ENCODE results near the gene TEX2. TPM values are rescaled to one million over a fixed set of nuclear protein-coding genes. Genes with fewer than 3 reads are reported as not detected.
A peak's percentile ranks its signal among the peaks of the same experiment; 100 is the strongest.

Gene TEX2
- total and polyA plus RNA-seq, 9 of the 15 experiments (the other 6 are each of a cell fraction or from before 2014, with no cell fraction given), result 4.1 to 27.6 (median 19.3) TPM

- TF ChIP-seq ZNF140 (CRISPR knock-in tag; IDR thresholded peaks at IDR 0.05) (no peak), SAFB2 (IDR thresholded peaks at IDR 0.05; ENCODE audit: borderline replicate concordance, low read depth, low read length, severe bottlenecking) (no peak), CREM (IDR thresholded peaks at IDR 0.05; ENCODE audit: low read depth) (no peak), TCF7 (IDR thresholded peaks at IDR 0.05; ENCODE audit: borderline replicate concordance) (no peak), GATAD2A (IDR thresholded peaks at IDR 0.05) (no peak)
Observed at GRCh38 chr17:64269687-64270649, 6.9 kb upstream of the TEX2 start (continued).

- BruUV-seq (replicated peaks), result no TSS peak
- no peaks in the 10 kb centered on the region for H3K9me1 ChIP-seq (ENCODE audit: control insufficient read depth, insufficient read depth, low read length)
- TF ChIP-seq KLF6 (CRISPR knock-in tag; IDR thresholded peaks at IDR 0.05; ENCODE audit: borderline replicate concordance) (no peak), RFX1 (IDR thresholded peaks at IDR 0.05) (0 out of 2 replicates have a peak, but pooled peaks have one; percentile 7), HNRNPK (IDR thresholded peaks at IDR 0.05; ENCODE audit: low read depth, low read length, poor library complexity, severe bottlenecking) (no peak), CEBPZ (IDR thresholded peaks at IDR 0.05; ENCODE audit: borderline replicate concordance, low read depth, low read length) (no peak), SAFB (IDR thresholded peaks at IDR 0.05; ENCODE audit: borderline replicate concordance, low read depth, low read length) (no peak)
- no peak for FAIRE-seq
- WGBS (ENCODE audit: insufficient coverage, low coverage, missing lambda C conversion rate), result 70% methylated on average over 2 of the region's 3 CpGs
- in situ Hi-C loops (cut with MboI), result no loop called here
- H3K36me3 ChIP-seq (ENCODE audit: control insufficient read depth, insufficient read depth, low read length), result peaks cover 5% of the 10 kb centered on the region; the same call in 1 of the 3 replicates
- peaks cover 11 to 27% of the 10 kb centered on the region in 2 experiments; a peak in 4 of 5 replicates for H3K4me1 ChIP-seq (replicated peaks in 1 of 2; ENCODE audit: control insufficient read depth in 2 of 2, insufficient read depth in 2 of 2, low read length in 2 of 2)
- H3K9me3 ChIP-seq (replicated peaks; ENCODE audit: control insufficient read depth, insufficient read depth, low read depth, low read length), result no peaks in the 10 kb centered on the region
- H3K27me3 ChIP-seq (ENCODE audit: control insufficient read depth in 2 of 2, insufficient read depth in 2 of 2, low read length in 2 of 2), result peaks cover 12 to 19% of the 10 kb centered on the region in 2 experiments; a peak in 4 of 5 replicates
- H3K79me2 ChIP-seq (ENCODE audit: control insufficient read depth, insufficient read depth, low read length), result peaks cover 32% of the 10 kb centered on the region
- peaks cover 6% of the 10 kb centered on the region; the same call in 1 of the 2 replicates for H4K20me1 ChIP-seq (replicated peaks; ENCODE audit: control insufficient read depth, insufficient read depth, low read length)
- DNase-seq (ENCODE audit: extremely low read depth in 1 of 4, low spot score in 3 of 4), result no peak
- CTCF ChIA-PET (ENCODE audit: low intra/inter-chr PET ratio), result no interaction called here
- no peak for ATAC-seq
- no peak overlapping the region for H3K4me2 ChIP-seq (ENCODE audit: insufficient read depth, low read length)
- intact Hi-C loops (cut with micrococcal nuclease), result loop anchor here (5.0 kb wide), 2 partner anchors 53 to 118 kb away; no protein-coding TSS in a partner anchor
- H3K4me3 ChIP-seq, result no peak overlapping the region
- no peak overlapping the region for H3K27ac ChIP-seq (ENCODE audit: extremely low read depth, low read depth, low read length)
- H2AFZ ChIP-seq (ENCODE audit: low read depth, low read length), result 0 out of 2 replicates have a peak overlapping the region, but pooled peaks have one; percentile 2
- no peak overlapping the region for H3K9ac ChIP-seq (ENCODE audit: insufficient read depth in 1 of 2, low read depth in 2 of 2, low read length in 2 of 2)
- POLR2A ChIA-PET, result no interaction called here
Observed at GRCh38 chr17:64264891-64265290, 1.8 kb upstream of the TEX2 start.
